Body of pancreas (tissue), 4 donors: ENCODE measurements around the gene KDM2B.

Experiments used
- CTCF ChIP-seq, 7 experiments: fragments of 450-650 bp in 4 of 7; fragments of 200-600 bp in 3 of 7; sonication (generic) in 3 of 7; IDR thresholded peaks; one replicate each; pipeline ENCODE4 v1.5.1; 2016 to 2019; ENCODE audit warnings: antibody characterized with exemption in 7 of 7
- POLR2A ChIP-seq, 3 donors: fragments of 450-650 bp; IDR thresholded peaks; one replicate each; pipeline ENCODE4 v1.6.1; 2016; ENCODE audit warnings: antibody characterized with exemption in 3 of 3, mild to moderate bottlenecking in 2 of 3

DNA sequence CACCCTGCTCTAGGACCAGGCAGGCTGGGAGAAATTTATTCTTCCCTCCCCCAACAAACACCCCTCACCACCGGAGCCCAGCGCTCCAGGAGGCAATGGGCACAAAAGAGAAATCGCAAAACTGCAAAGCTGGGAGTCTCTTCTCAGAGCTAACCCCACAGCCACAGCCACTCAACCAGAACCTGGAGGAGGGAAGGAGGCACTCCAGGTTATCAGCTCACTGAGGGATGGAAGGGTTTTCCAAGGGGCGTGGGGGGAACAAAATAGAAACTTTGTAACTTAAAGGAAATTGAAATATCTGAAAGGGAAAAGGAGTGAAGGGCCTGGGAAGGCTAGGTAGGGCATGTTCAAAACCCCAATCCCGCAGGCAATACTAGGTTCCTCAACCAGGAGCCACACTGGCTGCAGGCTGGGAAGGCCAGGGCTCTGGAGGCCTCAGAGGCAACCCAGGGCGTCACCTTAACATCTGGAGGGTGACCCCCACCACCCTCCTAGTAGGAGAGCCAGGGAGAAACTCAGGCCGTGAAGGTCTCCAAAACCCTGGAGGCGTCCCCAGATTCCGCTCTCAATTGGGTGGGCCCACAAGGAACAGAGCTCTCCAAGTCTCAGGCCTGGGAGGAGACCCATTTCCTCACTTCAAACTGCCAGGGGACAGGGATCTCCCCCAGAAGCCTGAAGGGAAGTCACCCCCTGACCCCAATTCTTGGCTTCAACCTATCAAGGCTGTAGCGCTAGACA lies 3.2 kb downstream of the KDM2B start:
- no peak for TF ChIP-seq POLR2A (IDR thresholded peaks at IDR 0.05)
- TF ChIP-seq CTCF (IDR thresholded peaks at IDR 0.05): no peak
